CD4-positive, alpha-beta T cell treated with Interleukin-17A for 1 hour (primary cell): ENCODE results near the gene ATP6V0E2.
"Not testable (repeated sequence)": the region's sequence is repeated elsewhere in the genome, so short reads cannot be mapped to it uniquely, and the experiment has no call there.

ENCODE experiments used
- DNase-seq: peaks from one replicate; pipeline ENCODE4 v3.0.0-alpha.2; 2020

The ATP6V0E2 gene

GRCh38 chr7:149880638-149881311 is 7.0 kb downstream of the ATP6V0E2 start:
- no peak for DNase-seq

- DNase-seq, result no peak
Measured at GRCh38 chr7:149881328-149882247, 7.8 kb downstream of the ATP6V0E2 start.

GRCh38 chr7:149882248-149883047 is 8.7 kb downstream of the ATP6V0E2 start:
- DNase-seq, result no peak

- no peak for DNase-seq
Measured at GRCh38 chr7:149883048-149883438, 9.3 kb downstream of the ATP6V0E2 start.

- DNase-seq, result peak; percentile 63
Measured at GRCh38 chr7:149883452-149883861, 9.7 kb downstream of the ATP6V0E2 start.

- no peak for DNase-seq
Measured at GRCh38 chr7:149884016-149884415, 10.2 kb downstream of the ATP6V0E2 start.

- no peak for DNase-seq
Measured at GRCh38 chr7:149884541-149884940, 10.8 kb downstream of the ATP6V0E2 start.

- no peak for DNase-seq
Measured at GRCh38 chr7:149885191-149886017, 11.6 kb downstream of the ATP6V0E2 start.

- DNase-seq, result no peak
Measured at GRCh38 chr7:149886018-149886415, 12.2 kb downstream of the ATP6V0E2 start.

- no peak for DNase-seq
Measured at GRCh38 chr7:149887311-149887710, 13.5 kb downstream of the ATP6V0E2 start.

- not testable (repeated sequence) for DNase-seq
Measured at GRCh38 chr7:149890715-149891114, 16.9 kb downstream of the ATP6V0E2 start.

- DNase-seq, result not testable (repeated sequence)
Measured at GRCh38 chr7:149894957-149895356, 21.2 kb downstream of the ATP6V0E2 start.

- not testable (repeated sequence) for DNase-seq
Measured at GRCh38 chr7:149907776-149908376, 34.1 kb downstream of the ATP6V0E2 start.

- DNase-seq, result not testable (repeated sequence)
Measured at GRCh38 chr7:149910219-149910618, 36.5 kb downstream of the ATP6V0E2 start.

- DNase-seq, result not testable (repeated sequence)
Measured at GRCh38 chr7:149912126-149912525, 38.4 kb downstream of the ATP6V0E2 start.

GRCh38 chr7:149926414-149926813 is 52.6 kb downstream of the ATP6V0E2 start:
- not testable (repeated sequence) for DNase-seq
